Nephron (organoid): ENCODE results near the gene TRAPPC6A.

Experiments
- H3K27ac Mint-ChIP-seq, 3 experiments: 2 replicates each; pipeline ENCODE4 v1.8.0; 2020; ENCODE audit warnings: mixed read lengths in 3 of 3, mild to moderate bottlenecking in 2 of 3, moderate library complexity in 1 of 3
- H3K27me3 Mint-ChIP-seq: 2 replicates; pipeline ENCODE4 v1.8.0; 2021; ENCODE audit warnings: low read depth, mild to moderate bottlenecking, moderate library complexity, mixed read lengths
- H3K36me3 Mint-ChIP-seq: 2 replicates; pipeline ENCODE4 v1.8.0; 2020; ENCODE audit warnings: low read depth, mixed read lengths
- H3K4me1 Mint-ChIP-seq: 2 replicates; pipeline ENCODE4 v1.8.0; 2020; ENCODE audit warnings: mixed read lengths
- H3K4me3 Mint-ChIP-seq, 3 experiments: 2 replicates each; pipeline ENCODE4 v1.8.0; 2020; ENCODE audit warnings: mild to moderate bottlenecking in 3 of 3, mixed read lengths in 3 of 3, moderate library complexity in 2 of 3
- H3K9me3 Mint-ChIP-seq: 2 replicates; pipeline ENCODE4 v1.8.0; 2020; ENCODE audit warnings: mixed read lengths
- CTCF ChIP-seq, 3 experiments: fragments of 200-600 bp; sonication (generic); IDR thresholded peaks; one replicate each; pipeline ENCODE4 v1.5.0; 2021; ENCODE audit warnings: antibody characterized with exemption in 3 of 3; ENCODE audit not compliant: unreplicated experiment in 3 of 3

TRAPPC6A gene

GRCh38 chr19:45146741-45147205 is 31.3 kb downstream of the TRAPPC6A start:
- Mint-ChIP-seq H3K36me3 (peaks cover 9% of the 10 kb centered on the region), H3K27me3 (peaks cover 8% of the 10 kb centered on the region), H3K4me1 (peaks cover 6% of the 10 kb centered on the region), H3K27ac (no peak overlapping the region), H3K9me3 (no peaks in the 10 kb centered on the region), H3K4me3 (no peak overlapping the region)
- no peak for TF ChIP-seq CTCF (IDR thresholded peaks at IDR 0.05; ENCODE audit: unreplicated experiment in 3 of 3)

- Mint-ChIP-seq H3K4me1 (peaks cover 6% of the 10 kb centered on the region), H3K36me3 (peaks cover 9% of the 10 kb centered on the region), H3K27ac (no peak overlapping the region), H3K4me3 (no peak overlapping the region), H3K9me3 (no peaks in the 10 kb centered on the region), H3K27me3 (peaks cover 2% of the 10 kb centered on the region)
- TF ChIP-seq CTCF (IDR thresholded peaks at IDR 0.05; ENCODE audit: unreplicated experiment in 3 of 3), result no peak
Measured at GRCh38 chr19:45146251-45146650, 31.8 kb downstream of the TRAPPC6A start.

- Mint-ChIP-seq H3K9me3 (no peaks in the 10 kb centered on the region), H3K27me3 (no peaks in the 10 kb centered on the region), H3K27ac (no peak overlapping the region), H3K4me1 (peaks cover 6% of the 10 kb centered on the region), H3K36me3 (peaks cover 9% of the 10 kb centered on the region), H3K4me3 (no peak overlapping the region)
- no peak for TF ChIP-seq CTCF (IDR thresholded peaks at IDR 0.05; ENCODE audit: unreplicated experiment in 3 of 3)
Measured at GRCh38 chr19:45145270-45146189, 32.5 kb downstream of the TRAPPC6A start.

- no peak for TF ChIP-seq CTCF (IDR thresholded peaks at IDR 0.05; ENCODE audit: unreplicated experiment in 3 of 3)
- H3K9me3 Mint-ChIP-seq, result no peaks in the 10 kb centered on the region
- H3K27ac Mint-ChIP-seq, result no peak overlapping the region
- no peaks in the 10 kb centered on the region for H3K27me3 Mint-ChIP-seq
- H3K36me3 Mint-ChIP-seq, result peaks cover 9% of the 10 kb centered on the region
- peaks cover 6% of the 10 kb centered on the region for H3K4me1 Mint-ChIP-seq
- H3K4me3 Mint-ChIP-seq, result no peak overlapping the region
Measured at GRCh38 chr19:45144431-45145269, 33.4 kb downstream of the TRAPPC6A start.

GRCh38 chr19:45142726-45143110 is 35.3 kb downstream of the TRAPPC6A start:
- peaks cover 9% of the 10 kb centered on the region for H3K36me3 Mint-ChIP-seq
- H3K4me3 Mint-ChIP-seq, result peak overlapping the region in 1 of 3 experiments; percentile 21
- no peaks in the 10 kb centered on the region for H3K9me3 Mint-ChIP-seq
- peak overlapping the region in 1 of 3 experiments; percentile 86 for H3K27ac Mint-ChIP-seq
- no peak for TF ChIP-seq CTCF (IDR thresholded peaks at IDR 0.05; ENCODE audit: unreplicated experiment in 3 of 3)
- H3K4me1 Mint-ChIP-seq, result peaks cover 12% of the 10 kb centered on the region
- no peaks in the 10 kb centered on the region for H3K27me3 Mint-ChIP-seq
